ENCODE measurements around the gene ERC2. TPM values are rescaled to one million over a fixed set of nuclear protein-coding genes. Genes with fewer than 3 reads are reported as not detected.

Gene ERC2
- total RNA-seq, 1 donor from 2014 or later = 0.35 TPM

- H3K4me1 Mint-ChIP-seq (ENCODE audit: unreplicated experiment) = peaks cover 4% of the 10 kb centered on the region
- peaks cover 13% of the 10 kb centered on the region for H3K27me3 Mint-ChIP-seq (ENCODE audit: unreplicated experiment)
- TF ChIP-seq CTCF (IDR thresholded peaks at IDR 0.05) = no peak
- H3K4me3 Mint-ChIP-seq (ENCODE audit: unreplicated experiment) = no peak overlapping the region
- no peaks in the 10 kb centered on the region for H3K36me3 Mint-ChIP-seq (ENCODE audit: unreplicated experiment)
- DNase-seq (ENCODE audit: extremely low spot score, unreplicated experiment) = no peak
- H3K27ac Mint-ChIP-seq (ENCODE audit: unreplicated experiment) = no peak overlapping the region
- no peaks in the 10 kb centered on the region for H3K9me3 Mint-ChIP-seq (ENCODE audit: unreplicated experiment)
Measured at GRCh38 chr3:55823001-55823400, 645.3 kb downstream of the ERC2 start.

- no peak for TF ChIP-seq CTCF (IDR thresholded peaks at IDR 0.05)
- Mint-ChIP-seq H3K27ac (ENCODE audit: unreplicated experiment) (no peak overlapping the region), H3K4me3 (ENCODE audit: unreplicated experiment) (no peak overlapping the region), H3K27me3 (ENCODE audit: unreplicated experiment) (peaks cover 29% of the 10 kb centered on the region), H3K9me3 (ENCODE audit: unreplicated experiment) (no peaks in the 10 kb centered on the region), H3K36me3 (ENCODE audit: unreplicated experiment) (no peaks in the 10 kb centered on the region), H3K4me1 (ENCODE audit: unreplicated experiment) (no peaks in the 10 kb centered on the region)
- DNase-seq (ENCODE audit: extremely low spot score, unreplicated experiment) = no peak
Measured at GRCh38 chr3:55819005-55819404, 649.3 kb downstream of the ERC2 start.

GRCh38 chr3:55818485-55818884 lies 649.8 kb downstream of the ERC2 start:
- H3K27me3 Mint-ChIP-seq (ENCODE audit: unreplicated experiment) = peaks cover 29% of the 10 kb centered on the region
- H3K27ac Mint-ChIP-seq (ENCODE audit: unreplicated experiment) = no peak overlapping the region
- H3K36me3 Mint-ChIP-seq (ENCODE audit: unreplicated experiment) = no peaks in the 10 kb centered on the region
- TF ChIP-seq CTCF (IDR thresholded peaks at IDR 0.05) = peak; percentile 18
- no peak for DNase-seq (ENCODE audit: extremely low spot score, unreplicated experiment)
- H3K9me3 Mint-ChIP-seq (ENCODE audit: unreplicated experiment) = no peaks in the 10 kb centered on the region
- H3K4me1 Mint-ChIP-seq (ENCODE audit: unreplicated experiment) = no peaks in the 10 kb centered on the region
- no peak overlapping the region for H3K4me3 Mint-ChIP-seq (ENCODE audit: unreplicated experiment)

- H3K27me3 Mint-ChIP-seq (ENCODE audit: unreplicated experiment) = peaks cover 29% of the 10 kb centered on the region
- H3K4me3 Mint-ChIP-seq (ENCODE audit: unreplicated experiment) = no peak overlapping the region
- no peak for TF ChIP-seq CTCF (IDR thresholded peaks at IDR 0.05)
- H3K9me3 Mint-ChIP-seq (ENCODE audit: unreplicated experiment) = no peaks in the 10 kb centered on the region
- H3K27ac Mint-ChIP-seq (ENCODE audit: unreplicated experiment) = no peak overlapping the region
- no peaks in the 10 kb centered on the region for H3K36me3 Mint-ChIP-seq (ENCODE audit: unreplicated experiment)
- no peak for DNase-seq (ENCODE audit: extremely low spot score, unreplicated experiment)
- no peaks in the 10 kb centered on the region for H3K4me1 Mint-ChIP-seq (ENCODE audit: unreplicated experiment)
Measured at GRCh38 chr3:55816794-55817576, 651.3 kb downstream of the ERC2 start.

- no peak for DNase-seq (ENCODE audit: extremely low spot score, unreplicated experiment)
- Mint-ChIP-seq H3K27me3 (ENCODE audit: unreplicated experiment) (peaks cover 23% of the 10 kb centered on the region), H3K27ac (ENCODE audit: unreplicated experiment) (no peak overlapping the region), H3K4me1 (ENCODE audit: unreplicated experiment) (no peaks in the 10 kb centered on the region), H3K4me3 (ENCODE audit: unreplicated experiment) (no peak overlapping the region), H3K9me3 (ENCODE audit: unreplicated experiment) (no peaks in the 10 kb centered on the region), H3K36me3 (ENCODE audit: unreplicated experiment) (no peaks in the 10 kb centered on the region)
- TF ChIP-seq CTCF (IDR thresholded peaks at IDR 0.05) = no peak
Measured at GRCh38 chr3:55815262-55815661, 653.0 kb downstream of the ERC2 start.
